NOMO-1 (cell line): ENCODE measurements around the gene PTGER3.
"Not testable (repeated sequence)": the region's sequence is repeated elsewhere in the genome, so short reads cannot be mapped to it uniquely, and the experiment has no call there.

Experiments
- DNase-seq, 2 experiments: peaks; one replicate each; lab custom pipeline; 2025; ENCODE audit not compliant: unreplicated experiment in 2 of 2; lab: John Stamatoyannopoulos, UW

Gene PTGER3

DNA sequence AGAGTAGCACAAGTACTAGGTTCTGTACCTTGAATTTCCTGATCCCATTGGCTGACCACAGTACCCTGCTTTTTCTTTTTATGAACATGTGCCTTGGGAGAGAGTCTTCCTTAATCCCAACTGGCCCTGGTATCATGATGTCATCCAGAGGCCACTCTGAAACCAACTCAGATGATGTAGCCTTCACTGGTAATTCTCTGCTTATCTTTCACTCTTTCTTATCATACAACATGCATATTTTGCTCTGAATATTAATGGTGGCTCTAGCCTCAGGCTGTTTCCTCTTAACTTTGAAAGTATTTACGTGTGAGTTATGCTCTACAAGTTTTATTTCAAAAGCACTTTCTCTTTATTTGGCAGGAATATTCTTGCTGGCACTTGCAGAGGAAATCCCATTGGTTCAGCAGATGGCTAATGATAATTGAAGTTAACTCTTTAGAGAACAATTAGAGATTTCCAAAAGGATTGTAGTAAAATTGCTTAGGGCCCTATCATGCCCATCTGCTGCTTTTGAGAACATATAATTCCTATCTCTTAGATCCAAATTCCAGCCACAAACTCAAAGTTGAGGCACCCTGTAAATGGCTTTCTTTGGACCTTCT is 86.1 kb downstream of the PTGER3 start:
- no peak for DNase-seq

DNA sequence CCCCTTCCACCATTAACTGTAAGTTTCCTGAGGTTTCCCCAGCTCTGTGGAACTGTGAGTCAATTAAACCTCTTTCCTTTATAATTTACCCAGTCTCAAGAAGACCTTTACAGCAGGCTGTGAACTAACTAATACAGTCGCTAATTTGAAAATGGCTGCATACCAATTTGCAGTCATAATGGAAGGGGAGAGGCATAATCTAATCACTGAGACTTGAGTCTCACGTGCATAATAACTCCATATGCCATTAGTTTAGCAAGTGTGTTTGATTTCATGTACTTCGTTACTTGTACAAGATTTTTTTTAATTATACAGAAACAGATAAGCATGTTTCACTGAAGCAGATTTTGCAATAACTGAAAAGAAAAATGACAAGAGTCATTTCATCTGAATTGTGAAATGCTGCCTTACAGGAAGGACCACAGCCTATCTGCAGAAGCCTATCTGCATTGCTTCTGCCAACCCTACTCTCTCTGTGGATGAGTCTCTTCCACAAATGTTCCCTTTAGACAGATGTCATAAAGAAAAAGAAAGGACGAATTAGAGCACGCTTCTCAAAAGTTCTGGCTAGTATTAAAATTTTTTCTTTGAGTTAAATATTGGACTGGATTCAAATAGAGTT is 99.1 kb downstream of the PTGER3 start:
- peak; percentile 10 to 56 for DNase-seq

DNA sequence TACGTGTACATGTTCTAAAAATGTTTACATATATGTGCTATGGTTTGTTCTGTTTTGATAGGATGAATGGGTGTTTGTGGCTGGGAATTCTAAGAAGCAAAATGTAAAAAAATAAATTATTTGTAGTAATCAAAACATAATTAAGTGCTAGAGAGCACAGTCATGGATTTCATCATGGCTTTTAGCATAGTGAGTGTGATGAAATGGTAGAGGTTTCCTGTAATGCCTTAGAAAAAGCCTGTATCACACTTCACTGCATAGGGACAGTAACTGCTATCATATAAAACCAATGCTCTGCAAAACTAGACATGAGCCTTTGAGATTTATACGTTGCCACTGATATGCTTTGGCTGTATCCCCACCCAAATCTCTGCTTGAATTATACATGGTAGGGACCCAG is 99.8 kb downstream of the PTGER3 start:
- peak in 1 of 2 experiments; percentile 19 for DNase-seq

DNA sequence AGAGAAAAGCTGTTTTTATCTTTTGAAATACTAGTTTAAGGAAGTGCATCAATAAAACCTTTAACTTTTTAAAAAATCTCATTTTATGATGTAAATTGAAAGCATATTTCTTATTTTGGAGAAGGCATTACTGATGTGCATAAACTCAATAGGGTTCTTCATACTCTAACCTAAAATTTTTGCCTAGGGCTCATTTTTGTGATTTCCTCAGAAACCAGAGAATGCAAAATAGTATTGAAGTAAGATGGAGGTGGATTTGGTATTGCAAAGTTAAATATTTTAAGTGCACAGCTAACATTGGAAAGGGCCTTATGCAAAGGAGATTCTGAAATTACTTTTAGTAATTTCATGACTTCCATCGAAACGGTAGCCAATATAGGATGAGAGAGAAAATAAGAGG is 101.9 kb downstream of the PTGER3 start:
- no peak for DNase-seq

DNA sequence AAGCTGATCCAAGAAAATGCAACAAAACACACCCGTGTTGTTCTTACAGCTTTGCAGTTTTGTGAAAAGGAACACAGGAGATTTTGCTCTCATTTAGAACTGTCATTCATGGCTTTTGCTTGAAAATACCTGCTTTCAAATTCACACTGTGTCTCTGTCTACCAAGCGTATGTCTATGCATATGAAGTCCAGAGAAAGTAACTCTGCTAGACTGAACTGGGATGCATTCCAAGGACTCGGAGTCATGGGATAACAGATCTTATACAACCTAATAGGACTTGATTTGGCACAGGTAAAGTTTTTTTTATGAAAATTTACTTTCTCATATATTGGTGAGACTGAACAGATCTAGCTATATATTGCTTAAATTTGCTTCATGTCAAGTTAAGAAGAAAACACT is 102.4 kb downstream of the PTGER3 start:
- no peak for DNase-seq

DNA sequence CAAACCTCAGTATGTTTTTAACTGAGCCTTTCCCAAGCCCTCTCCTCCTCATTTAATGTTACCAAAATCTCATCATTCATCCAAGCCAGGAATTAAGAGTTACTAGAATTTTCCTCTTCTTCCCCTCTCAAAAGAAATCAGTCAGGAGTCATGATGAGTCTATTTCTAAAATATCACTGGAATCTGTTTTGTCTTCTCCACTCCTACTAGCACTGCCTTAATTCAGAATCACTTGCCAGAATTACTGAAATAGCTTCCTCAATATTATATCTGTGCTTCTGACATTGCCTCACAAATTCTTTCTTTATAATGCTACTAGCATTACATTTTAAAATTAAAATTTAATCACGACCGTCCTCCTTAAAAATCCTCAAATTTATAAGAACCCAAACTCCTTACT is 106.1 kb downstream of the PTGER3 start:
- no peak for DNase-seq

DNA sequence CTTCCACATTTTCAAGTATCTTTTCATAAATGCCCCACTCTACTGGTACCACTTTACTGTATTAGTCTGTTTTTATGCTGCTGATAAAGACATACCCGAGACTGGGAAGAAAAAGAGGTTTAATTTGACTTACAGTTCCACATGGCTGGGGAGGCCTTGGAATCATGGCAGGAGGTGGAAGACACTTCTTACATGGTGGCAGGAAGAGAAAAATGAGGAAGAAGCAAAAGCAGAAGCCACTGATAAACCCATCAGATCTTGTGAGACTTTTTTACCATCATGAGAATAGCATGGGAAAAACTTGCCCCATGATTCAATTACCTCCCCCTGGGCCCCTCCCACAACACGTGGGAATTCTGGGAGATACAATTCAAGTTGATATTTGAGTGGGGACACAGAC is 107.2 kb downstream of the PTGER3 start:
- DNase-seq, result not testable (repeated sequence)

DNA sequence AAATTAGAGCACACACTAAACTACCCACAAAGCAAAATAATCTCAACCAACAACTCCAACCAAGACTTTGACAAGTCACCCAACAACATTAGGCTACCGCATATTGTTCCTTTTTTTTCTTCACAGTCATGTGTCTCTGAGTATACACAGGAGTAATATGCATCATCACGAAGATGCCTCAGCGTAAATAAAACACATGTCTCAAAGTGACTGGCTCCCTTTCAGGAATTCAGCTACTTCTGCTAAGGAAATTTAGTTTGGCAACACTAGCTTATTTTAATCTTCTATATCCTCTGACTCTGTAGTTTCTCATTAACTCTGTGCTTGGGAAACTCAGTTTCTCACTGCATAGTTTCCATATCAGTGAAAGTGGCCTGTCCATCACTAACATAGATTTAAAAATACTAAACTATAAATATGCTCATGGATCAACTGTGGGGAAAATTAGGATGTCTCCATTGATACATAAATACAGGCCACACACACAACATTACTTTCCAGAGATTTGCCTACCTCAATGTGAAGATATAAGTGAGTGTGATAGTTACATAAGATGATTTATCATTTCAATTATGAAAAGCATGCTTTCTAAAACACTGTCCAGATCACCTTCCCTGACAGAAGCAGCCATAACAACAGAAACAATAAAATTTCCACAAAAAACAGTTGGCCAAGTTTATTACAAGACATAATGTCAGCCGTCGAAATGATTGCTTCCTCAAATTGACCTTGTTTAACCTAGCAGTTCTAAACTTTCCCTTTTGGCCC is 113.2 kb downstream of the PTGER3 start:
- DNase-seq, result no peak

DNA sequence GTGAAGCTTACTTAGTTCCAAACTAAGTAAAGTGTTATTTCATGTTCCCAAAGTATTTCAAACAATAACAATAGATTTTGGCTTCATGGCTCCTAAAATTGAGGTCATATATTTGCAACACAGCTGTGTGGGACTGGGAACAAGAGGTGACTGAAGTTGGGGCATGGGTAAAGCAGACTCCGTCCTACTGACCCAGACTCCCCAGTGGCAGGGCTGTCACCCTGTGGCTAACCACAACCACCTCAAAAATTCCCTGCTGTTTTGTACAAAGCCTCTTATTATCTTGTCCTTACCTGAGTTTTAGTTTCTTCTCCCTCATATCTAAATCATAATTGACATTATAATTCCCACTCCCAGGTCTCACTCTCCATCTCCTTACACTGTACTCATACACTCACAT is 117.6 kb downstream of the PTGER3 start:
- DNase-seq, result no peak

DNA sequence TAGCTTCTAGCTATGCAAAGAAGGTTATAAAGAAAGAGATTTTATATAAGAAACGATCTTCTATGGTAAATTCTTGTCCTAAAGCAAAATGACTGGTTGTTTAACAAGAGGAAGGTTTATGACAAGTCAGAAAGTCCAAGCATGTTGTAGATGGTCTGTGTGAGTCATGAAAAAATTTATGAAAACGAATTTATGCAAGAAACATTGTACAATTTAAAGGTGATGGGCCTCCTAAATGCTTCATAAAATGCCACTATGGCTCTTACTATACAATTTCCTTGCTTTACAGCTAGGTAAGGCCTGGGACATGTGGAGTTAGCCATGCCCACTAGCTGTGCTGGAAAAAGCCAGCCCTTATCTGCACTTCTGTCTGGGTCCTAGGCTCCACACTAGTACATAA is 125.4 kb downstream of the PTGER3 start:
- no peak for DNase-seq
